ENCODE data around the gene SLC4A8.

DNA sequence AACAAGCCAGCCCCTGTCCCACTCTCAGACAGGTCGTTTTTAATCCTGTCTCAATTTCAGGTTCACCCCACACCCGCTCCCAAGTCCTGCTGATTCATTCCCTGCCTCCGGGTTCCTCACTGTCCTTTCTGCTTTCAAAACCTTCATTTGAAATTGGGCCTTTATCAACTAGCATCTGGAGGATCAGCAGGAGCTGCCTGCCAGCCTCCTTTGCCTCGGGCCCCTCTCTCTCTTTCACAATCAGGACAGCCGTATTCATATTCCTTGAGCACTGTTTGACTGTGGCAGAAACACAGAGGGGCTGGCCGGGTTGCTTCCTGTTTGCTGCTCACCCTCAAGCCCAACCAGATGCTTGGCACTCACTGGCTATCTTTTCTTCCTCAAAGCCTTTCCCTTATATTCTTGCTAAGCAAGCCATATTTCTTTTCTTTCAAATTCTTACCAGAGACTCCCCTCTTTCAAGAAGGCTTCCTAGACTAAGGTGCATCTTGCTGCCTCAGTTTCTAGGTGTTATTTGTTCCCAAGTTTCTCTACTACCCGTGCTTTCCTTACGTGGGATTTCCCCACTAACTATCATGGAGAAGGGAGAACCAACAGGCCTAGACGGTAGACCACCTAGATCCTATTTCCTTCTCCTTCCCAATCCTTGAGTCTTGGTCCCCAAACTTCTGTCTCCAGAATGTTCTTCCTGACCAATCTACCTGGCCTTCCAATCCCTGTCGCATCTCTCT lies 36.4 kb upstream of the SLC4A8 start:
- TF ChIP-seq, protein P1, sequence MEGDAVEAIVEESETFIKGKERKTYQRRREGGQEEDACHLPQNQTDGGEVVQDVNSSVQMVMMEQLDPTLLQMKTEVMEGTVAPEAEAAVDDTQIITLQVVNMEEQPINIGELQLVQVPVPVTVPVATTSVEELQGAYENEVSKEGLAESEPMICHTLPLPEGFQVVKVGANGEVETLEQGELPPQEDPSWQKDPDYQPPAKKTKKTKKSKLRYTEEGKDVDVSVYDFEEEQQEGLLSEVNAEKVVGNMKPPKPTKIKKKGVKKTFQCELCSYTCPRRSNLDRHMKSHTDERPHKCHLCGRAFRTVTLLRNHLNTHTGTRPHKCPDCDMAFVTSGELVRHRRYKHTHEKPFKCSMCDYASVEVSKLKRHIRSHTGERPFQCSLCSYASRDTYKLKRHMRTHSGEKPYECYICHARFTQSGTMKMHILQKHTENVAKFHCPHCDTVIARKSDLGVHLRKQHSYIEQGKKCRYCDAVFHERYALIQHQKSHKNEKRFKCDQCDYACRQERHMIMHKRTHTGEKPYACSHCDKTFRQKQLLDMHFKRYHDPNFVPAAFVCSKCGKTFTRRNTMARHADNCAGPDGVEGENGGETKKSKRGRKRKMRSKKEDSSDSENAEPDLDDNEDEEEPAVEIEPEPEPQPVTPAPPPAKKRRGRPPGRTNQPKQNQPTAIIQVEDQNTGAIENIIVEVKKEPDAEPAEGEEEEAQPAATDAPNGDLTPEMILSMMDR (IDR thresholded peaks at IDR 0.05) = no peak
- no peak for TF ChIP-seq POLR2A (IDR thresholded peaks at IDR 0.05)

Data from esophagus squamous epithelium (tissue), 4 donors.